SK-N-MC (cell line): ENCODE results near the gene HID1.

Experiments
- EZH2 ChIP-seq: fragments of 200-600 bp; sonication (generic); IDR thresholded peaks from one replicate; pipeline ENCODE4 v1.6.1; 2017; ENCODE audit warnings: antibody characterized with exemption
- POLR2AphosphoS5 ChIP-seq: IDR thresholded peaks from 2 replicates; pipeline ENCODE4 v1.6.1; 2012; ENCODE audit warnings: mild to moderate bottlenecking, low read depth, low read length, borderline replicate concordance

DNA sequence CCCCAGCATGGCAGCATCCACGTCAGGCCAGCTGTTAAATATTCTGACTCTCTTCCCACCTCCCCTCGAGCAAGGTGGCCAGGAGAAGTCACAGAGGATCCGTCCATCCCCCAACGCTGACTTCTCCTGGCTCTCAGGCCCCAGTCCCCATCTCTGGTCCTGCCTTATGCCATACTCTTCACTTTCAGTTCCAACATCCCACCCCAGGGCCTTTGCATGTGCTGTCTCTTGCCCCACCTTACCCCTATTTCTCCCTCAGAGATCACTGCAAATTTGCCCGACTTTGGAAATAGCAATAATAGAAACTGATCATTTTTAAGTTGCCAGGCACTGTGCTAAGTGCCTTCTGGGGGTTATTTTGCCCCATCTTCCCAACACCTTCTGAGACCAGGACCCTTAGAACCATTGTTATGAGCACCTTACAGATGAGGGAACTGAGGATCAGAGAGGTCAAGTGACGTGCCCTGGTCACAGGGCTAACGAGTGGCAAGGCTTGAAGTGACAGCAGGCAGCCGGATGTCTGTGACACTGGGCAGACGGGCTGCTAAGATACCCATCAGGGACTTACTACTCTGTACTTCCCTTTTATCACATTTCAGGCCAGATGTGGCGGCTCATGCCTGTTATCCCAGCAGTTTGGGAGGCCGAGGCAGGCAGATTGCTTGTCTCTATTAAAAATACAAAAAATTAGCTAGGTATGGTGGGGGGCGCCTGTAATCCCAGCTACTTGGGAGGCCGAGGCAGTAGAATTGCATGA lies 17.7 kb downstream of the HID1 start:
- TF ChIP-seq EZH2 (no peak), POLR2AphosphoS5 (no peak)
